ENCODE measurements around the gene VPS39. TPM values are rescaled to one million over a fixed set of nuclear protein-coding genes. Genes with fewer than 3 reads are reported as not detected.

Gene VPS39
- total and polyA plus RNA-seq, 2 of the 13 experiments (the other 11 are each of a cell fraction or from before 2014, with no cell fraction given): 22.9 to 32.0 TPM

DNA sequence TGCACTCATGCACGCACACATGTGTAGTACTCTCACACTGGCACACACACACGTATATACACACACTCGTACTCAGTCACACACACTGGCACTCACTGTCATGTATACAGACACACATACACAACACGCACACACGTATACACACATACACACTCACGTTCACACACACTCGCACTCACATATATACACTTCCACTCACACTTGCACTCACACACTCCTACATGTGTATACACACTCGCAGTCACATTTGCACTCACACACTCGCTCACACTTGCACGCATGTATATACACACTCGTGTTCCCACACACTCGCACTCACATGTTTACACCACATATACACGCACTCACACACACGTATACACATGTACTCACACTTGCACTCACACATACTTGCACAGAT lies 53.1 kb downstream of the VPS39 start:
- FAIRE-seq (peak; percentile 44), DNase-seq (ENCODE audit: low spot score) (no peak), ATAC-seq (no peak)
- POLR2A ChIA-PET: no interaction called here
- Histone ChIP-seq H3K27ac (ENCODE audit: extremely low read length, insufficient read depth, low read length) (no peak overlapping the region), H3K27me3 (ENCODE audit: control insufficient read depth in 1 of 2, insufficient read depth in 2 of 2, low read length in 2 of 2) (peaks cover 1 to 17% of the 10 kb centered on the region in 2 experiments; a peak in 4 of 5 replicates), H3K9ac (ENCODE audit: insufficient read depth, low read depth, low read length) (no peak overlapping the region), H3K4me3 (replicated peaks in 1 of 3; ENCODE audit: insufficient read depth in 1 of 3, low read depth in 2 of 3, low read length in 3 of 3) (no peak overlapping the region), H3K9me3 (ENCODE audit: low read length) (no peaks in the 10 kb centered on the region), H3K79me2 (ENCODE audit: insufficient read depth, low read length) (no peaks in the 10 kb centered on the region), H3K4me2 (ENCODE audit: low read depth, low read length) (no peak overlapping the region), H3K4me1 (ENCODE audit: insufficient read depth, low read length) (peaks cover 46% of the 10 kb centered on the region), H4K20me1 (ENCODE audit: insufficient read depth, low read length) (no peaks in the 10 kb centered on the region), H2AFZ (ENCODE audit: low read length) (no peak overlapping the region), H3K36me3 (replicated peaks in 1 of 2; ENCODE audit: control insufficient read depth in 1 of 2, insufficient read depth in 2 of 2, low read length in 2 of 2) (peaks cover 0 to 8% of the 10 kb centered on the region in 2 experiments; a peak in 3 of 5 replicates)
- in situ Hi-C loops (cut with HindIII; ENCODE audit: extremely low pct_ligation_motif_present, low pct_unique_long_range_greater_than_20kb) (no loop called here), intact Hi-C loops (cut with micrococcal nuclease; ENCODE audit: unreplicated experiment) (no loop called here)
- CTCF ChIA-PET (ENCODE audit: low intra/inter-chr PET ratio, low total read pairs): no interaction called here
- peak; percentile 56; the same call in 1 of the 2 replicates for TF ChIP-seq MNT (IDR thresholded peaks at IDR 0.05)
- no peak for TF ChIP-seq ZNF232 (CRISPR knock-in tag; IDR thresholded peaks at IDR 0.05; ENCODE audit: borderline replicate concordance)
- TF ChIP-seq, protein P1, sequence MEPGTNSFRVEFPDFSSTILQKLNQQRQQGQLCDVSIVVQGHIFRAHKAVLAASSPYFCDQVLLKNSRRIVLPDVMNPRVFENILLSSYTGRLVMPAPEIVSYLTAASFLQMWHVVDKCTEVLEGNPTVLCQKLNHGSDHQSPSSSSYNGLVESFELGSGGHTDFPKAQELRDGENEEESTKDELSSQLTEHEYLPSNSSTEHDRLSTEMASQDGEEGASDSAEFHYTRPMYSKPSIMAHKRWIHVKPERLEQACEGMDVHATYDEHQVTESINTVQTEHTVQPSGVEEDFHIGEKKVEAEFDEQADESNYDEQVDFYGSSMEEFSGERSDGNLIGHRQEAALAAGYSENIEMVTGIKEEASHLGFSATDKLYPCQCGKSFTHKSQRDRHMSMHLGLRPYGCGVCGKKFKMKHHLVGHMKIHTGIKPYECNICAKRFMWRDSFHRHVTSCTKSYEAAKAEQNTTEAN (CRISPR knock-in tag; conservative IDR thresholded peaks at IDR 0.05): peak; percentile 64
- 0 out of 2 replicates have a peak, but pooled peaks have one; percentile 4 for TF ChIP-seq LCORL (IDR thresholded peaks at IDR 0.05)
- no peak for TF ChIP-seq LCORL (CRISPR knock-in tag; IDR thresholded peaks at IDR 0.05)
- TF ChIP-seq MEIS2 (CRISPR knock-in tag; IDR thresholded peaks at IDR 0.05): no peak
- peak; percentile 11; the same call in 1 of the 2 replicates for TF ChIP-seq FOXK2 (IDR thresholded peaks at IDR 0.05)
- no peak for TF ChIP-seq ZBTB1 (CRISPR knock-in tag; IDR thresholded peaks at IDR 0.05; ENCODE audit: borderline replicate concordance)
- BruUV-seq (replicated peaks): no TSS peak
- 95% methylated on average over 14 of the region's 14 CpGs for WGBS (ENCODE audit: low lambda C conversion rate)

Data from HepG2 (cell line).